GM23338 (cell line): ENCODE measurements around the gene DUS3L. TPM values are rescaled to one million over a fixed set of nuclear protein-coding genes. Genes with fewer than 3 reads are reported as not detected.

ENCODE experiments used
- ATAC-seq: fragments of 200-7000 bp; cut with Tn5 transposase; 3 replicates; pipeline ENCODE4 v1.9.1; 2020
- DNase-seq: peaks from one replicate; pipeline ENCODE4 v3.0.0-alpha.2; 2015; ENCODE audit warnings: low spot score
- H2AFZ ChIP-seq: fragments of 200-600 bp; sonication (generic); 2 replicates; pipeline ENCODE4 v1.8.0; 2016; ENCODE audit warnings: antibody characterized with exemption, mild to moderate bottlenecking, moderate library complexity
- H3F3A ChIP-seq: fragments of 200-600 bp; sonication (generic); replicated peaks from 2 replicates; pipeline ENCODE4 v1.8.0; 2017; ENCODE audit warnings: antibody characterized with exemption, mixed run types, low read depth
- H3K27ac ChIP-seq: fragments of 200-600 bp; sonication (generic); 2 replicates; pipeline ENCODE4 v1.6.1; 2016; ENCODE audit warnings: low read depth
- H3K27me3 ChIP-seq: fragments of 200-600 bp; sonication (generic); 2 replicates; pipeline ENCODE4 v1.8.0; 2016; ENCODE audit warnings: mild to moderate bottlenecking, mixed run types, moderate library complexity; ENCODE audit not compliant: insufficient read depth
- H3K36me3 ChIP-seq: fragments of 200-600 bp; sonication (generic); 2 replicates; pipeline ENCODE4 v1.8.0; 2016; ENCODE audit warnings: mild to moderate bottlenecking; ENCODE audit not compliant: insufficient read depth
- H3K4me1 ChIP-seq: fragments of 200-600 bp; sonication (generic); 2 replicates; pipeline ENCODE4 v1.8.0; 2016; ENCODE audit warnings: mild to moderate bottlenecking, moderate library complexity; ENCODE audit not compliant: insufficient read depth
- H3K4me2 ChIP-seq: fragments of 200-600 bp; sonication (generic); 2 replicates; pipeline ENCODE4 v1.7.1; 2017; ENCODE audit warnings: mixed run types
- H3K4me3 ChIP-seq: fragments of 200-600 bp; sonication (generic); 2 replicates; pipeline ENCODE4 v1.6.1; 2016; ENCODE audit warnings: mixed run types
- H3K79me2 ChIP-seq: fragments of 200-600 bp; sonication (generic); replicated peaks from 2 replicates; pipeline ENCODE4 v1.8.0; 2017; ENCODE audit warnings: mild to moderate bottlenecking; ENCODE audit not compliant: insufficient read depth
- H3K9me2 ChIP-seq: fragments of 200-600 bp; sonication (generic); 2 replicates; pipeline ENCODE4 v1.8.0; 2017; ENCODE audit not compliant: insufficient read depth
- H4K20me1 ChIP-seq: fragments of 200-600 bp; sonication (generic); replicated peaks from 2 replicates; pipeline ENCODE4 v1.8.0; 2017; ENCODE audit warnings: mild to moderate bottlenecking; ENCODE audit not compliant: insufficient read depth
- H3K27ac Mint-ChIP-seq: 2 replicates; pipeline ENCODE4 v1.8.0; 2020; ENCODE audit warnings: inconsistent platforms, mild to moderate bottlenecking, moderate library complexity, mixed read lengths
- H3K27me3 Mint-ChIP-seq: 3 replicates; pipeline ENCODE4 v1.8.0; 2022; ENCODE audit warnings: low read depth, mild to moderate bottlenecking, moderate library complexity, mixed read lengths, inconsistent platforms; ENCODE audit not compliant: insufficient read depth, poor library complexity
- H3K36me3 Mint-ChIP-seq: 3 replicates; pipeline ENCODE4 v1.8.0; 2021; ENCODE audit warnings: low read depth, mild to moderate bottlenecking, inconsistent platforms, moderate library complexity, mixed read lengths
- H3K4me1 Mint-ChIP-seq: 3 replicates; pipeline ENCODE4 v1.8.0; 2020; ENCODE audit warnings: mild to moderate bottlenecking, inconsistent platforms, mixed read lengths
- H3K4me3 Mint-ChIP-seq: 3 replicates; pipeline ENCODE4 v1.8.0; 2021; ENCODE audit warnings: moderate library complexity, mild to moderate bottlenecking, inconsistent platforms, mixed read lengths
- H3K9me3 Mint-ChIP-seq: 3 replicates; pipeline ENCODE4 v1.8.0; 2020; ENCODE audit warnings: moderate library complexity, mild to moderate bottlenecking, inconsistent platforms, mixed read lengths
- CREB1 ChIP-seq: fragments of 250-450 bp; sonication (Bioruptor Pico); IDR thresholded peaks from 2 replicates; pipeline ENCODE4 v1.5.0; 2020; ENCODE audit warnings: low read depth, mild to moderate bottlenecking, moderate library complexity
- CTCF ChIP-seq, 2 experiments: fragments of 200-600 bp in 1 of 2; sonication (generic) in 1 of 2; conservative IDR thresholded peaks; 2 replicates each; pipeline versions ENCODE4 v1.5.1 to v1.6.1; 2016 to 2017; ENCODE audit warnings: antibody characterized with exemption in 2 of 2, low read depth in 2 of 2, mild to moderate bottlenecking in 2 of 2, moderate library complexity in 1 of 2
- ETS1 ChIP-seq: IDR thresholded peaks from 2 replicates; pipeline ENCODE4 v1.6.1; 2016; ENCODE audit warnings: antibody characterized with exemption
- EZH2 ChIP-seq: fragments of 200-600 bp; sonication (generic); IDR thresholded peaks from one replicate; pipeline ENCODE4 v1.8.0; 2017; ENCODE audit warnings: antibody characterized with exemption, mild to moderate bottlenecking, low read depth; ENCODE audit not compliant: unreplicated experiment
- EZH2phosphoT487 ChIP-seq: fragments of 200-600 bp; sonication (generic); IDR thresholded peaks from one replicate; pipeline ENCODE4 v1.8.1; 2018; ENCODE audit warnings: antibody characterized with exemption; ENCODE audit not compliant: unreplicated experiment
- JUNB ChIP-seq: IDR thresholded peaks from one replicate; pipeline ENCODE4 v1.6.1; 2016; ENCODE audit warnings: antibody characterized with exemption; ENCODE audit not compliant: unreplicated experiment
- NANOG ChIP-seq: IDR thresholded peaks from 2 replicates; pipeline ENCODE4 v1.6.1; 2016; ENCODE audit warnings: antibody characterized with exemption, borderline replicate concordance
- POLR2AphosphoS5 ChIP-seq: IDR thresholded peaks from 2 replicates; pipeline ENCODE4 v1.6.1; 2016; ENCODE audit warnings: antibody characterized with exemption, low read depth
- REST ChIP-seq: IDR thresholded peaks from one replicate; pipeline ENCODE4 v1.6.1; 2018; ENCODE audit warnings: antibody characterized with exemption; ENCODE audit not compliant: unreplicated experiment
- STAT1 ChIP-seq: IDR thresholded peaks from one replicate; pipeline ENCODE4 v1.6.1; 2016; ENCODE audit warnings: antibody characterized with exemption; ENCODE audit not compliant: unreplicated experiment
- ZNF114 ChIP-seq: fragments of 250-450 bp; sonication (Bioruptor Pico); IDR thresholded peaks from 2 replicates; pipeline ENCODE4 v1.5.0; 2020; ENCODE audit warnings: mild to moderate bottlenecking, moderate library complexity
- ZNF331 ChIP-seq: fragments of 250-450 bp; sonication (Bioruptor Pico); IDR thresholded peaks from 2 replicates; pipeline ENCODE4 v1.5.0; 2020; ENCODE audit warnings: low read depth, mild to moderate bottlenecking, moderate library complexity
- ZNF462 ChIP-seq: fragments of 250-450 bp; sonication (Bioruptor Pico); IDR thresholded peaks from 2 replicates; pipeline ENCODE4 v1.5.0; 2020; ENCODE audit warnings: mild to moderate bottlenecking, moderate library complexity
- polyA plus RNA-seq: library from polyadenylated mRNA; unstranded; fragments of >200 nt; fragmentation: Nextera tagmentation; extraction: Ambion mirVana; gene quantifications from 2 replicates; pipeline ENCODE4 v1.2.1, GENCODE V29; 2016
- total RNA-seq: library from RNA; depleted of rRNA; stranded (reverse); fragments of >200 nt; shearing (Covaris generic); gene quantifications from 2 replicates; pipeline ENCODE4 v1.2.3, GENCODE V29; 2014

Gene DUS3L
- total and polyA plus RNA-seq, 2 experiments from 2014 or later: 26.2 to 53.0 TPM

GRCh38 chr19:5786593-5787408, 4.2 kb downstream of the DUS3L start:
- H3K4me1 ChIP-seq: no peaks in the 10 kb centered on the region
- H3K9me3 Mint-ChIP-seq: no peaks in the 10 kb centered on the region; the same call in 1 of the 3 replicates
- H3K36me3 Mint-ChIP-seq: peaks cover 41% of the 10 kb centered on the region
- H3K27ac Mint-ChIP-seq: no peak overlapping the region
- no peak overlapping the region for H2AFZ ChIP-seq
- H3K9me2 ChIP-seq: no peaks in the 10 kb centered on the region
- H3K79me2 ChIP-seq: no peaks in the 10 kb centered on the region
- H3K36me3 ChIP-seq: peaks cover 5% of the 10 kb centered on the region; the same call in 1 of the 2 replicates
- peaks cover 19% of the 10 kb centered on the region for H3K27me3 Mint-ChIP-seq
- ATAC-seq: no peak
- no peak overlapping the region for H3K4me3 ChIP-seq
- no peak overlapping the region for H3K4me3 Mint-ChIP-seq
- no peaks in the 10 kb centered on the region for H3K27me3 ChIP-seq
- no peak for DNase-seq
- no peaks in the 10 kb centered on the region for H3F3A ChIP-seq
- no peak overlapping the region for H3K27ac ChIP-seq
- TF ChIP-seq CTCF (conservative IDR thresholded peaks at IDR 0.05; ENCODE audit: low read depth in 2 of 2) (no peak), ZNF462 (CRISPR knock-in tag) (no peak), ZNF114 (CRISPR knock-in tag) (no peak), EZH2 (no peak), STAT1 (no peak), POLR2AphosphoS5 (no peak), NANOG (no peak), ZNF331 (no peak), ETS1 (no peak), JUNB (no peak), EZH2phosphoT487 (no peak), REST (no peak), CREB1 (CRISPR knock-in tag) (no peak)
- peaks cover 5% of the 10 kb centered on the region; the same call in 2 of the 3 replicates for H3K4me1 Mint-ChIP-seq
- peaks cover 3% of the 10 kb centered on the region; the same call in 1 of the 2 replicates for H4K20me1 ChIP-seq
- H3K4me2 ChIP-seq: no peak overlapping the region
